Smooth muscle cell (in vitro differentiated cells): ENCODE results near the gene RBFOX2. TPM values are rescaled to one million over a fixed set of nuclear protein-coding genes. Genes with fewer than 3 reads are reported as not detected.

Experiments
- DNase-seq: peaks from one replicate; lab custom pipeline; 2025; ENCODE audit not compliant: unreplicated experiment; lab: John Stamatoyannopoulos, UW
- H2AFZ ChIP-seq: fragments of 200-600 bp; sonication (generic); 2 replicates; pipeline ENCODE4 v1.6.0; 2016; ENCODE audit warnings: antibody characterized with exemption, low read depth, mild to moderate bottlenecking
- H3F3A ChIP-seq: fragments of 200-600 bp; sonication (generic); 2 replicates; pipeline ENCODE4 v1.6.0; 2017; ENCODE audit warnings: antibody characterized with exemption, low read depth
- H3K27ac ChIP-seq: fragments of 200-600 bp; sonication (generic); 2 replicates; pipeline ENCODE4 v1.5.1; 2016; ENCODE audit warnings: low read depth, mild to moderate bottlenecking
- H3K27me3 ChIP-seq: fragments of 200-600 bp; sonication (generic); 2 replicates; pipeline ENCODE4 v1.6.1; 2016; ENCODE audit warnings: low read depth, mild to moderate bottlenecking
- H3K36me3 ChIP-seq: fragments of 200-600 bp; sonication (generic); 2 replicates; pipeline ENCODE4 v1.5.1; 2016; ENCODE audit warnings: low read depth
- H3K4me1 ChIP-seq: fragments of 200-600 bp; sonication (generic); 2 replicates; pipeline ENCODE4 v1.5.1; 2016; ENCODE audit warnings: low read depth
- H3K4me2 ChIP-seq: fragments of 200-600 bp; sonication (generic); 2 replicates; pipeline ENCODE4 v1.6.0; 2016; ENCODE audit warnings: mild to moderate bottlenecking
- H3K4me3 ChIP-seq: fragments of 200-600 bp; sonication (generic); 2 replicates; pipeline ENCODE4 v1.5.1; 2016; ENCODE audit warnings: mild to moderate bottlenecking
- H3K79me2 ChIP-seq: fragments of 200-600 bp; sonication (generic); 2 replicates; pipeline ENCODE4 v1.6.0; 2016; ENCODE audit warnings: low read depth, mild to moderate bottlenecking
- H3K9ac ChIP-seq: fragments of 200-600 bp; sonication (generic); 2 replicates; pipeline ENCODE4 v1.6.0; 2016; ENCODE audit warnings: low read depth
- H3K9me3 ChIP-seq: fragments of 200-600 bp; sonication (generic); replicated peaks from 2 replicates; pipeline ENCODE4 v1.5.1; 2016; ENCODE audit warnings: low read depth
- H4K20me1 ChIP-seq: fragments of 200-600 bp; sonication (generic); 2 replicates; pipeline ENCODE4 v1.6.0; 2016; ENCODE audit warnings: low read depth
- WGBS: methylation state at CpG from one replicate; pipeline ENCODE4 v1.1.7; 2016; ENCODE audit warnings: low lambda C conversion rate; 5-methylcytosine and 5-hydroxymethylcytosine counted together
- polyA plus RNA-seq: library from polyadenylated mRNA; unstranded; fragments of >200 nt; fragmentation: Nextera tagmentation; extraction: Ambion mirVana; gene quantifications from 2 replicates; pipeline ENCODE4 v1.2.1, GENCODE V29; 2016
- total RNA-seq: library from RNA; depleted of rRNA; stranded (reverse); fragments of >200 nt; gene quantifications from 2 replicates; pipeline ENCODE4 v1.2.3, GENCODE V29; 2014
- TF ChIP-seq, protein P1 (sequence below): fragments of 200-600 bp; sonication (generic); IDR thresholded peaks from 2 replicates; pipeline ENCODE4 v1.5.1; 2017; ENCODE audit warnings: borderline replicate concordance, mild to moderate bottlenecking, antibody characterized with exemption; ENCODE audit not compliant: insufficient read depth, poor library complexity, severe bottlenecking

The RBFOX2 gene
- total and polyA plus RNA-seq, 2 experiments from 2014 or later: 128 to 144 TPM

DNA sequence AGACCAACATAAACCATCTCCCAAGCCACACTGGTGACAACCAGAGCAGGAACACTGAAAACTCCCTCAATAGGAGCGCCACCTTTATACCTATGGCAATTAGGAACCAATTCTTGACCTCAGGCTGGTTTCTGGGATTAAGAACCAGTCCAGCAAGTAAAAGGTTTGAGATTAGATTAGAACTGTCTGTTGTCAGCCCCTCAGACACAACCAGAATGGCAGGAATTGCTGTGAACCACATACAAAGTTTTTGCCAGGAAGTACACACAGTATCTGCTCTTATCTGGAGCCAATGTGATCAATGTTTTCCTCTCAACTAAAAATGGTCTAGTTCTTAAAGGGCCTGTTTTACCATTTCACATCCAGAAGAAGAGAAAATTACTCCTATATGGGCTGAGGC is 55.2 kb downstream of the RBFOX2 start:
- WGBS: 39% methylated on average over 1 of the region's 1 CpG
- H4K20me1 ChIP-seq: peaks cover 92% of the 10 kb centered on the region
- H3K4me2 ChIP-seq: peak overlapping the region; percentile 80
- no peaks in the 10 kb centered on the region for H3K9me3 ChIP-seq
- no peaks in the 10 kb centered on the region for H3K27me3 ChIP-seq
- H3K36me3 ChIP-seq: no peaks in the 10 kb centered on the region
- TF ChIP-seq, protein P1, sequence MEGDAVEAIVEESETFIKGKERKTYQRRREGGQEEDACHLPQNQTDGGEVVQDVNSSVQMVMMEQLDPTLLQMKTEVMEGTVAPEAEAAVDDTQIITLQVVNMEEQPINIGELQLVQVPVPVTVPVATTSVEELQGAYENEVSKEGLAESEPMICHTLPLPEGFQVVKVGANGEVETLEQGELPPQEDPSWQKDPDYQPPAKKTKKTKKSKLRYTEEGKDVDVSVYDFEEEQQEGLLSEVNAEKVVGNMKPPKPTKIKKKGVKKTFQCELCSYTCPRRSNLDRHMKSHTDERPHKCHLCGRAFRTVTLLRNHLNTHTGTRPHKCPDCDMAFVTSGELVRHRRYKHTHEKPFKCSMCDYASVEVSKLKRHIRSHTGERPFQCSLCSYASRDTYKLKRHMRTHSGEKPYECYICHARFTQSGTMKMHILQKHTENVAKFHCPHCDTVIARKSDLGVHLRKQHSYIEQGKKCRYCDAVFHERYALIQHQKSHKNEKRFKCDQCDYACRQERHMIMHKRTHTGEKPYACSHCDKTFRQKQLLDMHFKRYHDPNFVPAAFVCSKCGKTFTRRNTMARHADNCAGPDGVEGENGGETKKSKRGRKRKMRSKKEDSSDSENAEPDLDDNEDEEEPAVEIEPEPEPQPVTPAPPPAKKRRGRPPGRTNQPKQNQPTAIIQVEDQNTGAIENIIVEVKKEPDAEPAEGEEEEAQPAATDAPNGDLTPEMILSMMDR: no peak
- peaks cover 48% of the 10 kb centered on the region for H3F3A ChIP-seq
- H3K9ac ChIP-seq: no peak overlapping the region
- H3K27ac ChIP-seq: peak overlapping the region; percentile 68
- H3K79me2 ChIP-seq: peaks cover 85% of the 10 kb centered on the region
- H2AFZ ChIP-seq: no peak overlapping the region
- peaks cover 50% of the 10 kb centered on the region for H3K4me1 ChIP-seq
- no peak for DNase-seq
- H3K4me3 ChIP-seq: no peak overlapping the region

DNA sequence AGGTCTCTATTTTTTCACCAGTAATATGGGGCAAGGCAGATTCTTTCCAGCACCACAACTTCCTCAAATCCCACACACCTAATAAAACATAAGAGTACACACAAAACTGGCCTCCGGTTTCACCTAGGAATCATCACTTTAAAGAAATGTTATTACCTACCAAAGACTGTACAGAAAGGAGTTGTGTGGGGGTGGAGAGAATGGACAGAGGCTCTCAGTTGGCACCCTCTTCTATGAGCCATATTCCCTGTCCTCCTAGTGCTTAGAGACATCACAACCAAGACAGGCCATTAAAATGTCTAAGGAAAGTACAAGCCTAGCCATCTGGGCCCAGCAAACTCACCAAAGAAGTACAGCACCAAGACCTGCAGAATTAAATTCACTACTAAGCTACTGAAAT is 56.1 kb downstream of the RBFOX2 start:
- H3K9me3 ChIP-seq: no peaks in the 10 kb centered on the region
- 31% methylated on average over 1 of the region's 1 CpG for WGBS
- peak overlapping the region; percentile 68 for H3K27ac ChIP-seq
- H2AFZ ChIP-seq: no peak overlapping the region
- TF ChIP-seq, protein P1: no peak
- DNase-seq: no peak
- H3K27me3 ChIP-seq: no peaks in the 10 kb centered on the region
- no peak overlapping the region for H3K9ac ChIP-seq
- H3K36me3 ChIP-seq: no peaks in the 10 kb centered on the region
- H3K79me2 ChIP-seq: peaks cover 85% of the 10 kb centered on the region
- H3F3A ChIP-seq: peaks cover 48% of the 10 kb centered on the region
- H3K4me1 ChIP-seq: peaks cover 50% of the 10 kb centered on the region
- peaks cover 92% of the 10 kb centered on the region for H4K20me1 ChIP-seq
- H3K4me3 ChIP-seq: peak overlapping the region; percentile 5
- H3K4me2 ChIP-seq: peak overlapping the region; percentile 80

DNA sequence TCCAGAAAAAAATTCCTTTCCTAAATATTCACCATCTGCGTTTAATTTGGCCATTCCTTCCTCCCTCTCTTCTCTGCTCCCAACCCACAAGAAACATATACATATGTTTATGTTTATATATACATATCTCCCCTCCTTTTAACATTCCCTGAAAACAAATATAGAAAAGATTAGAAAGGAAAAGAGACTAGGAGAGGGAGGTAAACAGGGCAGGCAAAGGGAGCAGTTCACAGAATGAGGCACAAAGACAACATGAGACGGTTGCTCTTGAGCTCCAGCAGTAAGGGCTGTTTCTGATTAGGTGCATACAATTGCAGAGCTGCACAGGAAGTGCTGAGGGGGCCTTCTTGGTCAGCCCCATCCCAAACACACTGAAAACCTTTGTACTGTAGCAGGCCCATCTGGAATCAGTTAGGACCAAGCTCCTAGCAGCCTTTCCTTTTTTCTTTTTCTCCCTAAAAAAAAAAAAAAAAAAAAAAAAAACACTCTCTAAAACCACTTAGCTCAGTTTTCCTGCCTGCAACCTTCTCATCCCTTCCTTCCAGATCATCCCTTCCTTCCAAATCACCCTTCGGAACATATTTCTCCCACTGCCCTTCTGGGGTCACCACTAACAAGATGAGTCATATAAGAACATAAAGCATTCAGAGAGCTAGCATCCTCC is 57.0 kb downstream of the RBFOX2 start:
- H3K27ac ChIP-seq: peak overlapping the region; percentile 68
- 12% methylated on average over 3 of the region's 3 CpGs for WGBS
- peak overlapping the region; percentile 80 for H3K4me2 ChIP-seq
- no peak overlapping the region for H2AFZ ChIP-seq
- no peaks in the 10 kb centered on the region for H3K27me3 ChIP-seq
- TF ChIP-seq, protein P1: no peak
- peaks cover 92% of the 10 kb centered on the region for H4K20me1 ChIP-seq
- H3K36me3 ChIP-seq: no peaks in the 10 kb centered on the region
- peaks cover 44% of the 10 kb centered on the region for H3F3A ChIP-seq
- H3K79me2 ChIP-seq: peaks cover 85% of the 10 kb centered on the region
- DNase-seq: no peak
- H3K4me3 ChIP-seq: peak overlapping the region; percentile 5
- H3K9me3 ChIP-seq: no peaks in the 10 kb centered on the region
- no peak overlapping the region for H3K9ac ChIP-seq
- H3K4me1 ChIP-seq: peaks cover 50% of the 10 kb centered on the region
